ENCODE results near the gene SLCO2B1.

SLCO2B1 gene

DNA sequence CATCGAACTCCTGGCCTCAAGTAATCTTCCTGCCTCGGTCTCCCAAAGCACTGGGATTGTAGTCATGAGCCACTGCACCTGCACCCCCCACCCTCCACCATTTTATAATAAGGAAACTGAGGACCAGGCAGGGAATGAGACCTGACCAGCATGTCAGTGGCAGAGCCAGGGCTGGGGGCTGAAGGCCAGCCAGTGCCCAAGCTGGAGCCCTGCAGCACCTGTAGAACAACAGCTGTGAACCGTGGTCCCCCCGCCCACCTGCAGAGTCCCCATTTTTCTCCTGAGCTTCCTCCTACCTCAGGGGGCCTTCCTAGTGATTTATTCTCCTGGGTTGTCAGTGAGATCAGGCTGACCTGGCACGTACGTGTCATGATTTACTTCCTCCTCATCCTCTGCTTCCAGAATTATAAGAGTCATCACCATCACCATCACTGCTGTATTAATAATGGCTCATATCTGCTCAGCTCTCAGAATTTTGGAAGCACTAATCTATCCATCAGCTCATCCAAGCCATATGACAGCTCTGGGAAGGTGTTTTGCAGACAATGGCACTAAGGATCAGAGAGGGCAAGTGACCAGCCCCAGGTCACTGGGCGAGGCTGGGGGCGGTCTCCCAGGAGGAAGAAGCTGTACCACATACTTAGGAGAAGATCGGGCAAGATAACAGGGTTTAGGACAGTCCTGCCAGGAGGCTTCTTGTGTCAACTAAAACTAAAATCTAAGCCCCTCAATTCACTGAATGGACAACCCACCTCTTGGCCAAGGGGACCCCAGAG is 5.5 kb upstream of the SLCO2B1 start:
- DNase-seq (ENCODE audit: low read depth in 2 of 2) = no peak

DNA sequence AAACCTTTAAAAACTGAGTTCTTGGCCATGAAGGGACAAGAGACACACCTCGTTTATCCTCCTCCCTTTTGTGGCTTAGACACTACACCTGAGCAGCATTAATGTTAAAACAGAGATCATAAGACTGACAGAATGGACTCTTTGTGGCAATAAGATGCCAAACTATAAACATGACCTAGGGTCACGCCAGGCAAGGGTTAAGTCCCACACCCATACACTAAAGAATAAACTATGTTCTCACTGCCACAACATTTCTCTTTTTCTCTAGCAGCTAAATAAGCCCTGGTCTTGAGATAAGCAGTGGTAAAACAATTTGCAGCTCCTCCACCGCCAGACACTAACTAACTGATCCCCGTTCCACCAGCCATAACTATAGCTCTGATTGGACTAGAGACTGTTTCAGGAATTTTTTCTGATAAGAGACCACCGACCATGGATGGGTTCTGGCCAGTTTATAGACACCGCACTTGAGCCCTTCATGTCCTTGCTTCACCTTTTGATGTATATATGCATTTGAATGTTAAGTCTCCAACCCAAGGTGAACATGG is 4.9 kb upstream of the SLCO2B1 start:
- no peak for DNase-seq (ENCODE audit: low read depth in 2 of 2)

DNA sequence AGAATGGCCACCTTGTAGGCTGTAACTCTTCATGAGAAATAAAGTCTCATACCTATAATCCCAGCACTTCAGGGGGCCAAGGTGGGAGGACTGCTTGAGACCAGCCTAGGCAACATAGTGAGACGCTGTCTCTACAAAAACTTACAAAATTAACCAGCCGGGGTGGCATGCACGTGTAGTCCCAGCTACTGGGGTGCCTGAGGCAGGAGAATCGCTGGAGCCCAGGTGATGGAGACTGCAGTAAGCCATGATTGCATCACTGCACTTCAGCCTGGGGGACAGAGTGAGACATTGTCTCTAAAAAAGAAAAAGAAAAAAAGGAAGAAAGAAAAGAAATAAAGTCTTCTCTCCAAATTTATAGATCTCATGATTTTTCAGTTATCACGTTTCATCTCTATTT is 4.2 kb upstream of the SLCO2B1 start:
- no peak for DNase-seq (ENCODE audit: low read depth in 2 of 2)

- DNase-seq (ENCODE audit: low read depth in 2 of 2) = no peak
Measured at GRCh38 chr11:75147191-75147874, 3.6 kb upstream of the SLCO2B1 start.

- DNase-seq (ENCODE audit: low read depth in 2 of 2) = no peak
Measured at GRCh38 chr11:75147875-75148263, 3.0 kb upstream of the SLCO2B1 start.

DNA sequence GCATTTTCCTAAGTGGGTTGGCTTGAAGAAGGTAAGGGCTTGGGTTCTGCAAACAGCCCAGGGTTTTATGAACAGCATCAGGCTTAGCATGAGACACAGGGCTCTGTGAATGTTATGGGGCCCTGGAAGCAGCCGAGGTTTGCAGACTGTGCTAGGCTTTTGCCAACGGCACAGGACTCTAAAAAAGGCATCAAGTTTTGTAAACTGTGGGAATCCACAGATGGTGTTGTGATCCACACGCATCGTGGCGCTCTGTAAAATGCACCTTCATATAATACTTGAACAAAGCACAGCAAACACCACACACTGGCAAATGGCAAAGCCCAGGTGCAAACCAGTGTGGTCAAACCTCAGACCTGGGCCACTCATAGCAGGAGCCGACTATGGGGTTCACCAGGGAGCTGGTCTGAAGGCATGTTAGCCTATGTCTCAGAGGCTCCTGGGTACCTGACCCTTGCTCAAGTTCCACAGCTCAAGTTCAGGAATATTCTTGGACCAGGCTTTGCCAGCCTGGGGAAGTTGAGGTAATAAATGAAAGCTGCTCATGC is 2.4 kb upstream of the SLCO2B1 start:
- no peak for DNase-seq (ENCODE audit: low read depth in 2 of 2)

GRCh38 chr11:75149766-75150465 is 991 bp upstream of the SLCO2B1 start:
- no peak for DNase-seq (ENCODE audit: low read depth in 2 of 2)

GRCh38 chr11:75151346-75152047 is 590 bp downstream of the SLCO2B1 start:
- DNase-seq (ENCODE audit: low read depth in 2 of 2) = no peak

- DNase-seq (ENCODE audit: low read depth in 2 of 2) = no peak
Measured at GRCh38 chr11:75152090-75152489, 1.2 kb downstream of the SLCO2B1 start.

GRCh38 chr11:75152651-75153427 is 1.9 kb downstream of the SLCO2B1 start:
- no peak for DNase-seq (ENCODE audit: low read depth in 2 of 2)

DNA sequence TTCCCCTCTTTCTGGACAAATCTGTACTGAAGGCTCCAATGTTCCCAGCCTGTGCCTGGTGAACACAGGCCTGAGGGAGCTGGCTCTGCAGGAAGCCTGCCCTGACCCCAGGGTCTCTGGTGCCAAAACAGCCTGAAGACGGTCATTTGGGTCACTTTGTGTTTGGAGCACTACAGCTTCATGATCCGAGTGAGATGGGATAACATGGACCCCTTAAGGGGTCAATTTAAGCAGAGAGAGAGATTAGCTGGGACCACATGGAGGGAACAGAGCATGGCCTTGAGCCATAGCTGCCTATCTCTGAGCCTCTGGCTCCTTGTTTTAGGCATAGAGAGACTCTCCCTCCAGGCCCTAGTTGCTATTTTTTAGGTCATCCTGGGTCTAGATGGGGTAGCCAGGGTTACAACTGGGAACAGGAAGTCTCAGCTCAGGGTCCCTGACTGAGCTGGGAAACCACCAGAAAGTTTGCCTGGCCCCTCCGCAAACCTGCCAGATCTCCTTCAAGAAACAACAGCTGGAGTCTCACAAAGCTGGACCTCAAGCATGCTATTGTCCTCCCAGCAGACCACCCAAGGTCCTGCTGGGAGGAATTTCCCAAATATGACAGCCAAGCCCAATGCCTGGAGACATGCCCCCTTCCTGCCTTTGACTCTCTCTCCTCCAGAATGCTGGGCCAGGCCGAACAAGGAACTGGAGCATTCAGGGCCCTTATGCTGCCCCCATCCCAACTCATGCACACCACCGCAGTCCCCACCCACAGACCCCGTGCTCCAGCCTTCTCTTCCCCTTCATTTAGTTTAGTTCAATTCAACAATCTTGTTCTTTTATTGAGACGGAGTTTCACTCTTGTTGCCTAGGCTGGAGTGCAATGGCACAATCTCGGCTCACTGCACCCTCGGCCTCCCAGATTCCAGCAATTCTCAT is 4.0 kb downstream of the SLCO2B1 start:
- DNase-seq (ENCODE audit: low read depth in 2 of 2) = no peak

DNA sequence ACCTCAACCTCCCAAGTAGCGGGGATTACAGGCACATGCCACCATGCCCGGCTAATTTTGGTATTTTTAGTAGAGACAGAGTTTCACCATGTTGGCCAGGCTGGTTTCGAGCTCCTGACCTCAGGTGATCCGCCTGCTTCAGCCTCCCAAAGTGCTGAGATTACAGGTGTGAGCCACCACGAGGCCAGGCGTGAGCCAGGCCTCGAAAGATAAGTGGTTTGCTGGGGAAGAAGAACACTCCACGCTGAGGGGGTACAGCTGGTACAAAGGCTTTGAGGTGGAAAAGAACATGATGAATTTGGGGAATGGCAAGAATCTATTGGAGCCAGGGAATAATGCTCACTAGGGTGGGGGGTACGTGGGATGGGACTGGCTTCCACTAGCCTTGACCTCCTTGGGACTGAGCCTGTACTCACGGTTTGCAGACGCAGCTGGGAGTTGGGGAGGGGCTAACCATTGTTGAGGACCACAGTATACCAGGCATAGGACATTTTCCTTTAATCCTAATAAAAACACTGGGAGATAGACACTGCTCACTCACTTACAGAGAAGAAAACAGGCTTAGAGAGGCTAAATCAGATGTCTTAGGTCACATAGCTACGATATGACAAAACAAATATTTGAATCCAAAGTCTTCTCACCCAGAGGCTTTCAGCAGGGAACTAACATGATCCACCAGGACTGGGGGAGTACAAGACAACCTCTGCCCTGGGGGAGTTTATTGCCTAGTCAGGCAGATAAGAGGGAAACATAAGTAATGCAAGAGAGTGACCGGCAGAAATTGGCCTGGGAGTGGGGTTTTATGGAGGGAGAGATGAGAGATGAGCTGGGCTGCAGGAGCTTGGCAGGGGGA is 4.9 kb downstream of the SLCO2B1 start:
- no peak for DNase-seq (ENCODE audit: low read depth in 2 of 2)

- no peak for DNase-seq (ENCODE audit: low read depth in 2 of 2)
Measured at GRCh38 chr11:75158241-75158640, 7.3 kb downstream of the SLCO2B1 start.

GRCh38 chr11:75158696-75159150 is 7.8 kb downstream of the SLCO2B1 start:
- no peak for DNase-seq (ENCODE audit: low read depth in 2 of 2)

DNA sequence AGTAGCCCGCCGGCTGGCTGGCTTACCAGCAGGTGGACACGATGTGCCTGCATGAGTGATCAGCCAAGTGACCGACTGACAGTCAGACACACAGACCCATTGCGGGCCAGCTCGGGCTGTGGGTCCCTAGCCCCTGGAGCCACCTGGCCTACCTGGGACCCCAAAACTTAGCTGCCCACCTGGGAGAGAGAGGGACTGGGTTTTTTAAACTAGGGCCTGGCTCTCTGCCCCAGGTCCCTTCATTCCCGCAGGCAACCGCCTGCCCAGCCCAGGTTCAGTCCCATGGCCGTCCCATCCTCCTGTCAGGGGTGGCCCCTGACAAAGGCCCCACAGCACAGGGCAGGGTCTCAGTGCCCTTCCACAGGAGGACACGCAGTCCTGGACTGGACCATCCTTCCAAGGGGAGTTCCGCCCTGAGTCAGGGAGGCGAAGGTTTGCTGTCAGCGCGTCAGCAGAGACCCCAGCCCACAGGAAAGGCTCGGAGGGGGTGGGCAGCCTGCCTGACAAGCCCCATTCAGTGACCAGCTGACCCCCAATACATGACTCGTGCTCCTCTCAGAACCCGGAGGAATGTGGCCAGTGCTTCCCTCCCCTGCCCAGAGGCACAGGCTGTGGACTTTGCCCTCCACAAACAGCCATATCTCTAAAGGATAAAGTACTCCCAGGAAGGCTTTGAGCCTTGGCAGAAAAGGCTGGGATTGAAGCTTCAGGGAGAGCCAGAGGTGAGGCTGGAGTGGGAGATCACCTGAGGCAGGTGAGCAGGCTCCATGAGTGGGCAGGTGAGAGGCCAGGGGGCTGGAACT is 8.4 kb downstream of the SLCO2B1 start:
- no peak for DNase-seq (ENCODE audit: low read depth in 2 of 2)

DNA sequence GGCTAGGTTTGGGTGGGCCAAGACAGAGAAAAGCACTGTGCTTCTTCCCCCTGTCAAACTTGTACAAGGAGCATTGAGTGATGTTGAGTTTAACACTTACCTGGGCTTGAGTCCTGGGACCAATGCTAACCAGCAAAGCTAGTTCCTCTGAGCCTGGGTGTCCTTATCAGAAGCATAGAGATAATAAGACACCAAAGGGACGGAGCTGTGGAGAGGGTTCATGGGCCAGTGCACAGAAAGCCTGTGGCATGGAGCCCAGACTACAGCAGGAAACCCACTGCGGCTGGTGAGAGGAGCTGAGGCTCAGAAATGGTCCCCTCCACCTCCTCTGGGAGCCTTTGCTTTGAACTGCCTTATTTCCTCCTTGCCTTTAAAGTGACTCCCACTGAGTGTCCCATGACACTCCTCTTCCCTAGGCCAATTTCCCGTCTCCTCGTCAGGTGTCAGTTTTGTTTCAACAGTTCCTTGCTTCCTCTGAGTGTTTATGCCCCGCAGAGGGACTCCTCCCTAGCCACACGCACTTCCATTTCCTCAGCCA is 9.4 kb downstream of the SLCO2B1 start:
- DNase-seq (ENCODE audit: low read depth in 2 of 2) = no peak

DNA sequence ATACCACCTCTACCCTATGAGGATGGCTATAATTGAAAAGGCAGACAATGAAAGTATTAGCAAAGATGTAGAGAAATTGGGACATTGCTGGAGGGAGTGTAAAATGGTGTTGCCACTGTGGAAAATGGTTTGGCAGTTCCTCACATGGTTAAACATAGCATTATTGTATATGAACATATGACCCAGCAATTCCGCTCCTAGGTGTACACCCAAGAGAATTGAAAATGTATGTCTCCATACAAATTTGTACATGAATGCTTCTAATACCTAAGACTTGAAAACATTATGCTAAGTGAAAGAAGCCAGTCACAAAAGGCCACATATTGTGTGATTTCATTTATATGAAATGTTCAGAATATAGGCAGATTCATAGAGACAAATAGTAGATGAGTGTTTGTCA is 10.0 kb downstream of the SLCO2B1 start:
- no peak for DNase-seq (ENCODE audit: low read depth in 2 of 2)

Measured in stimulated activated CD4-positive, alpha-beta T cell treated with anti-CD3 and anti-CD28 coated beads, Interleukin-12 subunit alpha, Interleukin-12 subunit beta, amount 100 ng/mL, for 24 hours (primary cell).